ENCODE measurements around the gene ITPR2.
A peak's percentile ranks its signal among the peaks of the same experiment; 100 is the strongest.

ITPR2 gene

DNA sequence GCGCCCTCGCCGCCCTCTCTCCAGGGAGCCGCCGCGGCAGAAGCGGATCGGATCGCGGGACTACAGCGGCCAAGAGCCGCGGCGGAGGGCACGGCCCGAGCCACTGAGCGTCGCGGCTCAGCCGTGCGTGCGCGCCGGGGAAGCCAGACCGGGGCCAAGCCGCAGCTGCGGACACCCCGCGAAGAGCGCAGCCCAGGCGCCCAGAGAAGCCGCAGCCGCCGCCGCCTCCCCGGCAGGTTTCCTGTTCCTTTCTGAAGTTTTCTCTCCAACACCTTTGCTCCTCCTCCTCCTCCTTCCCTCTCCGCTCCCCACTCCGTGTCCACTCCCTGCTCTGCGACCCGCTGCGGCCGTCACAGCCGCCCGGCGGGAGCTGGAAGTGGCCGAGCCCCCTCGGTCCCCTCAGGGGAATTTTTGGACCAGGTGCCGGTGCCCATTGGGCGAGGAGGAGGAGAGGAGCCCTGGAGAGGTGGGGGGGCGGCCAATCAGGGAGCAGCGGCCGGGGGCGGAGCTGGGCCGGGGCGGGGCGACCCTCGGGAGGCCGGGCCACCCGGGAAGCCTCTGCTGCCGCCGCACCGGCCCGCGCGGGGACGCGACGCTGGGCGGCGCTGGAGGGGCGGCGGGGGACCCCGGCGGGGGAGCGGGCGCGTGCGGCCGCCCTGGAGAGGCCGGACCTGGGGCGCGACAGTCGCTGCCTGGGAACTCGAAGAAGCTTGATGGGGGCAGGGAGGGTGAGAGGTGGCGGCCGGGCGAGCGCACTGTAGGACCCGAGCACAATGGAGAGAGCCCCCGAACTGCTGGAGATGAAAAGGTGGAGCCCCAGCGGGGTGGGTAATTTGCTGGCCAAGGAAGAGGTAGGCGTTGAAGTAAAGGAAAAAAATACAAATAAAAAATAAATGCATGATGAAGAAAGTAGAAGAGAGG is at the start of gene ITPR2:
TSS of gene ITPR2 (minus strand) at position 373 of the 921 bp plus-strand sequence. CDS start 413 bp downstream, outside the sequence.
- Histone ChIP-seq H3K4me3 (ENCODE audit: low read depth, low read length, poor library complexity, severe bottlenecking) (peak within 1 kb of the TSS; percentile 79), H3K36me3 (ENCODE audit: insufficient read depth, low read length) (no peaks in the 10 kb centered on the region), H3F3A (ENCODE audit: insufficient read depth, low read length) (no peaks in the 10 kb centered on the region), H3K27ac (ENCODE audit: low read depth, low read length, poor library complexity, severe bottlenecking) (peak within 1 kb of the TSS; percentile 99), H3K79me2 (ENCODE audit: insufficient read depth, low read length) (peaks cover 35% of the 10 kb centered on the region), H3K9me2 (ENCODE audit: low read depth, low read length) (no peaks in the 10 kb centered on the region), H3K9ac (ENCODE audit: low read length) (peak within 1 kb of the TSS; percentile 90), H3K9me3 (ENCODE audit: low read length) (no peaks in the 10 kb centered on the region), H3K27me3 (ENCODE audit: insufficient read depth, low read length) (no peaks in the 10 kb centered on the region), H2AFZ (ENCODE audit: low read length) (peak within 1 kb of the TSS; percentile 85; the same call in 1 of the 2 replicates), H3K4me2 (ENCODE audit: low read length) (peak within 1 kb of the TSS; percentile 95), H4K20me1 (ENCODE audit: insufficient read depth, low read length) (no peaks in the 10 kb centered on the region), H3K4me1 (ENCODE audit: insufficient read depth, low read length, severe bottlenecking) (peaks cover 52% of the 10 kb centered on the region)
- TF ChIP-seq, protein P1, sequence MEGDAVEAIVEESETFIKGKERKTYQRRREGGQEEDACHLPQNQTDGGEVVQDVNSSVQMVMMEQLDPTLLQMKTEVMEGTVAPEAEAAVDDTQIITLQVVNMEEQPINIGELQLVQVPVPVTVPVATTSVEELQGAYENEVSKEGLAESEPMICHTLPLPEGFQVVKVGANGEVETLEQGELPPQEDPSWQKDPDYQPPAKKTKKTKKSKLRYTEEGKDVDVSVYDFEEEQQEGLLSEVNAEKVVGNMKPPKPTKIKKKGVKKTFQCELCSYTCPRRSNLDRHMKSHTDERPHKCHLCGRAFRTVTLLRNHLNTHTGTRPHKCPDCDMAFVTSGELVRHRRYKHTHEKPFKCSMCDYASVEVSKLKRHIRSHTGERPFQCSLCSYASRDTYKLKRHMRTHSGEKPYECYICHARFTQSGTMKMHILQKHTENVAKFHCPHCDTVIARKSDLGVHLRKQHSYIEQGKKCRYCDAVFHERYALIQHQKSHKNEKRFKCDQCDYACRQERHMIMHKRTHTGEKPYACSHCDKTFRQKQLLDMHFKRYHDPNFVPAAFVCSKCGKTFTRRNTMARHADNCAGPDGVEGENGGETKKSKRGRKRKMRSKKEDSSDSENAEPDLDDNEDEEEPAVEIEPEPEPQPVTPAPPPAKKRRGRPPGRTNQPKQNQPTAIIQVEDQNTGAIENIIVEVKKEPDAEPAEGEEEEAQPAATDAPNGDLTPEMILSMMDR (IDR thresholded peaks at IDR 0.05; ENCODE audit: low read length), result peak; percentile 22; the same call in 1 of the 2 replicates
- TF ChIP-seq EZH2 (IDR thresholded peaks at IDR 0.05; ENCODE audit: borderline replicate concordance, low read length), result no peak

DNA sequence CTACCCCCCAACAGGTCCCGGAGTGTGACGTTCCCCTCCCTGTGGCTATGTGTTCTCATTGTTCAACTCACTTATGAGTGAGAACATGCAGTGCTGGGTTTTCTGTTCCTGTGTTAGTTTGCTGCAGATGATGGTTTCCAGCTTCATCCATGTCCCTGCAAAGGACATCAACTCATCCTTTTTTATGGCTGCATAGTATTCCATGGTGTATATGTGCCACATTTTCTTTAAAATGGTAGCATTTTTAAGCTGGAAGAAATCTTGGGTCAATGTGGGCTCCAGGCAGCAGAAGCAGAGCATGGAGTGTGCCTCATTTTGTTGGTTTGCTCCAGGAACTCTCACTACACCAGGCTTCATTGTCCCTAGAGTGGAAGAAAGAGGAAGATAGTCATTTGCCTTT is 47.6 kb upstream of the ITPR2 start:
- no peak overlapping the region for H3K4me2 ChIP-seq (ENCODE audit: low read length)
- H3F3A ChIP-seq (ENCODE audit: insufficient read depth, low read length), result no peaks in the 10 kb centered on the region
- no peak overlapping the region for H3K4me3 ChIP-seq (ENCODE audit: low read depth, low read length, poor library complexity, severe bottlenecking)
- peaks cover 25% of the 10 kb centered on the region for H3K4me1 ChIP-seq (ENCODE audit: insufficient read depth, low read length, severe bottlenecking)
- no peaks in the 10 kb centered on the region for H3K27me3 ChIP-seq (ENCODE audit: insufficient read depth, low read length)
- H3K27ac ChIP-seq (ENCODE audit: low read depth, low read length, poor library complexity, severe bottlenecking), result peak overlapping the region; percentile 43
- H3K79me2 ChIP-seq (ENCODE audit: insufficient read depth, low read length), result no peaks in the 10 kb centered on the region
- H4K20me1 ChIP-seq (ENCODE audit: insufficient read depth, low read length), result no peaks in the 10 kb centered on the region
- no peaks in the 10 kb centered on the region for H3K9me2 ChIP-seq (ENCODE audit: low read depth, low read length)
- peaks cover 9% of the 10 kb centered on the region; the same call in 1 of the 2 replicates for H3K9me3 ChIP-seq (ENCODE audit: low read length)
- H3K36me3 ChIP-seq (ENCODE audit: insufficient read depth, low read length), result no peaks in the 10 kb centered on the region
- no peak overlapping the region for H3K9ac ChIP-seq (ENCODE audit: low read length)
- TF ChIP-seq EZH2 (IDR thresholded peaks at IDR 0.05; ENCODE audit: borderline replicate concordance, low read length), result no peak
- TF ChIP-seq, protein P1 (IDR thresholded peaks at IDR 0.05; ENCODE audit: low read length), result no peak
- H2AFZ ChIP-seq (ENCODE audit: low read length), result no peak overlapping the region

DNA sequence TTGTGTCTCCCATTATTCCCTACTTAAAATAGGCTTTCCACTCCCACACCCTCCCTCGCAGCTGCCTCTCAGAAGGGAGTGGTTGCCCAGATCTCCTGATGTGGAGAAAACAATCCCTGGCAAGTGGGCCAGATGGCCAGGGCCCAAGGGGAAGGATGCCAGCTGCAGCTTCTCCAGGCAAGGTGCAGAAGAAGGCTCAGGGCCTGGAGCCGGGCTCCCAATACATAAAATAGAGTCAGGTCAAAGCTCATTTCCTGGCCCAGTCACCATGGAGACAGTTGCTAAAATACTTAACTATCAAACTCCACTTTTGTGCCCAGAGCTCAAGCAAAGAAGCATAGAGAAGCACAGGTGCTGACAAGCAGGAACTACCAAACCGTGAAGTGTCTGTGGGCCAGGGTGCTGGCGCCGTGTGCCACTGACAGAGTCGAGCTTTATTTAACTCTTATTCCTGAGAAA is 45.7 kb upstream of the ITPR2 start:
- no peaks in the 10 kb centered on the region for H3K79me2 ChIP-seq (ENCODE audit: insufficient read depth, low read length)
- peak overlapping the region; percentile 24; the same call in 1 of the 2 replicates for H3K9ac ChIP-seq (ENCODE audit: low read length)
- H2AFZ ChIP-seq (ENCODE audit: low read length), result no peak overlapping the region
- TF ChIP-seq EZH2 (IDR thresholded peaks at IDR 0.05; ENCODE audit: borderline replicate concordance, low read length), result no peak
- TF ChIP-seq, protein P1 (IDR thresholded peaks at IDR 0.05; ENCODE audit: low read length), result no peak
- H3K9me2 ChIP-seq (ENCODE audit: low read depth, low read length), result no peaks in the 10 kb centered on the region
- peaks cover 9% of the 10 kb centered on the region; the same call in 1 of the 2 replicates for H3K9me3 ChIP-seq (ENCODE audit: low read length)
- peaks cover 38% of the 10 kb centered on the region for H3K4me1 ChIP-seq (ENCODE audit: insufficient read depth, low read length, severe bottlenecking)
- no peaks in the 10 kb centered on the region for H3K27me3 ChIP-seq (ENCODE audit: insufficient read depth, low read length)
- peak overlapping the region; percentile 81 for H3K27ac ChIP-seq (ENCODE audit: low read depth, low read length, poor library complexity, severe bottlenecking)
- H3K4me3 ChIP-seq (ENCODE audit: low read depth, low read length, poor library complexity, severe bottlenecking), result peak overlapping the region; percentile 3
- no peaks in the 10 kb centered on the region for H4K20me1 ChIP-seq (ENCODE audit: insufficient read depth, low read length)
- peak overlapping the region; percentile 59 for H3K4me2 ChIP-seq (ENCODE audit: low read length)
- H3K36me3 ChIP-seq (ENCODE audit: insufficient read depth, low read length), result no peaks in the 10 kb centered on the region
- no peaks in the 10 kb centered on the region for H3F3A ChIP-seq (ENCODE audit: insufficient read depth, low read length)

Measured in OCI-LY1 (cell line).